ENCODE measurements around the gene LCA5L. TPM values are rescaled to one million over a fixed set of nuclear protein-coding genes. Genes with fewer than 3 reads are reported as not detected.

Gene LCA5L
- total and polyA plus RNA-seq, 2 of the 13 experiments (the other 11 are each of a cell fraction or from before 2014, with no cell fraction given), result 0.13 to 0.55 TPM

GRCh38 chr21:39379986-39380891 lies 65.3 kb downstream of the LCA5L start (continued):
- TF ChIP-seq HIC2 (CRISPR knock-in tag; IDR thresholded peaks at IDR 0.05; ENCODE audit: low read depth), result no peak
- no peak for TF ChIP-seq ZNF142 (CRISPR knock-in tag; IDR thresholded peaks at IDR 0.05)
- peak; percentile 74 for TF ChIP-seq RBM39 (IDR thresholded peaks at IDR 0.05; ENCODE audit: low read depth, low read length, poor library complexity, severe bottlenecking)
- TF ChIP-seq FOXJ3 (CRISPR knock-in tag; IDR thresholded peaks at IDR 0.05; ENCODE audit: borderline replicate concordance), result peak; percentile 54; the same call in 1 of the 2 replicates
- peak; percentile 57; the same call in 1 of the 2 replicates for TF ChIP-seq MAX (IDR thresholded peaks at IDR 0.05)
- TF ChIP-seq GFI1 (CRISPR knock-in tag; IDR thresholded peaks at IDR 0.05; ENCODE audit: borderline replicate concordance), result no peak
- TF ChIP-seq NRL (CRISPR knock-in tag; IDR thresholded peaks at IDR 0.05; ENCODE audit: borderline replicate concordance), result peak; percentile 47; the same call in 1 of the 2 replicates
- no peak for TF ChIP-seq ZFP37 (CRISPR knock-in tag; IDR thresholded peaks at IDR 0.05; ENCODE audit: borderline replicate concordance)
- TF ChIP-seq KDM4B (CRISPR knock-in tag; IDR thresholded peaks at IDR 0.05), result no peak
- TF ChIP-seq KAT8 (CRISPR knock-in tag; IDR thresholded peaks at IDR 0.05), result peak; percentile 75
- peak; percentile 50; the same call in 1 of the 2 replicates for TF ChIP-seq ELF3 (CRISPR knock-in tag; IDR thresholded peaks at IDR 0.05)
- peak; percentile 33; the same call in 1 of the 2 replicates for TF ChIP-seq HDAC2 (CRISPR knock-in tag; IDR thresholded peaks at IDR 0.05)
- TF ChIP-seq, protein P1, sequence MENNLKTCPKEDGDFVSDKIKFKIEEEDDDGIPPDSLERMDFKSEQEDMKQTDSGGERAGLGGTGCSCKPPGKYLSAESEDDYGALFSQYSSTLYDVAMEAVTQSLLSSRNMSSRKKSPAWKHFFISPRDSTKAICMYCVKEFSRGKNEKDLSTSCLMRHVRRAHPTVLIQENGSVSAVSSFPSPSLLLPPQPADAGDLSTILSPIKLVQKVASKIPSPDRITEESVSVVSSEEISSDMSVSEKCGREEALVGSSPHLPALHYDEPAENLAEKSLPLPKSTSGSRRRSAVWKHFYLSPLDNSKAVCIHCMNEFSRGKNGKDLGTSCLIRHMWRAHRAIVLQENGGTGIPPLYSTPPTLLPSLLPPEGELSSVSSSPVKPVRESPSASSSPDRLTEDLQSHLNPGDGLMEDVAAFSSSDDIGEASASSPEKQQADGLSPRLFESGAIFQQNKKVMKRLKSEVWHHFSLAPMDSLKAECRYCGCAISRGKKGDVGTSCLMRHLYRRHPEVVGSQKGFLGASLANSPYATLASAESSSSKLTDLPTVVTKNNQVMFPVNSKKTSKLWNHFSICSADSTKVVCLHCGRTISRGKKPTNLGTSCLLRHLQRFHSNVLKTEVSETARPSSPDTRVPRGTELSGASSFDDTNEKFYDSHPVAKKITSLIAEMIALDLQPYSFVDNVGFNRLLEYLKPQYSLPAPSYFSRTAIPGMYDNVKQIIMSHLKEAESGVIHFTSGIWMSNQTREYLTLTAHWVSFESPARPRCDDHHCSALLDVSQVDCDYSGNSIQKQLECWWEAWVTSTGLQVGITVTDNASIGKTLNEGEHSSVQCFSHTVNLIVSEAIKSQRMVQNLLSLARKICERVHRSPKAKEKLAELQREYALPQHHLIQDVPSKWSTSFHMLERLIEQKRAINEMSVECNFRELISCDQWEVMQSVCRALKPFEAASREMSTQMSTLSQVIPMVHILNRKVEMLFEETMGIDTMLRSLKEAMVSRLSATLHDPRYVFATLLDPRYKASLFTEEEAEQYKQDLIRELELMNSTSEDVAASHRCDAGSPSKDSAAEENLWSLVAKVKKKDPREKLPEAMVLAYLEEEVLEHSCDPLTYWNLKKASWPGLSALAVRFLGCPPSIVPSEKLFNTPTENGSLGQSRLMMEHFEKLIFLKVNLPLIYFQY (CRISPR knock-in tag; IDR thresholded peaks at IDR 0.05; ENCODE audit: borderline replicate concordance), result peak; percentile 96
- TF ChIP-seq CHD2 (IDR thresholded peaks at IDR 0.05; ENCODE audit: low read depth, low read length), result peak; percentile 73
- TF ChIP-seq FLYWCH1 (CRISPR knock-in tag; IDR thresholded peaks at IDR 0.05), result no peak
- no peak for TF ChIP-seq NR2F2 (IDR thresholded peaks at IDR 0.05; ENCODE audit: borderline replicate concordance, low read depth)
